Measurements from ENCODE around the gene LDLRAD2.

The LDLRAD2 gene

GRCh38 chr1:21842606-21843162, 30.6 kb downstream of the LDLRAD2 start:
- no peak for DNase-seq

GRCh38 chr1:21843208-21843607, 31.1 kb downstream of the LDLRAD2 start:
- DNase-seq, result no peak

- no peak for DNase-seq
Observed at GRCh38 chr1:21843996-21844395, 31.9 kb downstream of the LDLRAD2 start.

- DNase-seq, result no peak
Observed at GRCh38 chr1:21845646-21846641, 33.9 kb downstream of the LDLRAD2 start.

GRCh38 chr1:21847223-21848205, 35.4 kb downstream of the LDLRAD2 start:
- DNase-seq, result no peak

- no peak for DNase-seq
Observed at GRCh38 chr1:21848524-21849174, 36.6 kb downstream of the LDLRAD2 start.

- no peak for DNase-seq
Observed at GRCh38 chr1:21849909-21850576, 38.0 kb downstream of the LDLRAD2 start.

GRCh38 chr1:21851430-21852250, 39.6 kb downstream of the LDLRAD2 start:
- DNase-seq, result no peak

GRCh38 chr1:21852282-21853130, 40.4 kb downstream of the LDLRAD2 start:
- no peak for DNase-seq

- no peak for DNase-seq
Observed at GRCh38 chr1:21853131-21853427, 41.0 kb downstream of the LDLRAD2 start.

GRCh38 chr1:21854090-21854750, 42.2 kb downstream of the LDLRAD2 start:
- no peak for DNase-seq

- DNase-seq, result no peak
Observed at GRCh38 chr1:21854751-21855131, 42.7 kb downstream of the LDLRAD2 start.

- no peak for DNase-seq
Observed at GRCh38 chr1:21855257-21856096, 43.4 kb downstream of the LDLRAD2 start.

- DNase-seq, result peak in 1 of 58 donors; percentile 0
Observed at GRCh38 chr1:21857142-21857839, 45.2 kb downstream of the LDLRAD2 start.

GRCh38 chr1:21857840-21858670, 46.0 kb downstream of the LDLRAD2 start:
- no peak for DNase-seq
